ENCODE measurements around the gene VPS35.

GRCh38 chr16:46729326-46729995, 40.5 kb upstream of the VPS35 start:
- TF ChIP-seq CTCF (conservative IDR thresholded peaks at IDR 0.05) (no peak), ZFX (IDR thresholded peaks at IDR 0.05) (no peak)

Measured in C4-2B (cell line).